GM18870 (cell line): ENCODE data around the gene ROBO1.
"Not testable (repeated sequence)": the region's sequence is repeated elsewhere in the genome, so short reads cannot be mapped to it uniquely, and the experiment has no call there.

Experiments used
- ATAC-seq: cut with Tn5 transposase; IDR thresholded peaks from one replicate; pipeline ENCODE4 v1.9.1; 2021; ENCODE audit warnings: moderate library complexity; ENCODE audit not compliant: unreplicated experiment

ROBO1 gene

DNA sequence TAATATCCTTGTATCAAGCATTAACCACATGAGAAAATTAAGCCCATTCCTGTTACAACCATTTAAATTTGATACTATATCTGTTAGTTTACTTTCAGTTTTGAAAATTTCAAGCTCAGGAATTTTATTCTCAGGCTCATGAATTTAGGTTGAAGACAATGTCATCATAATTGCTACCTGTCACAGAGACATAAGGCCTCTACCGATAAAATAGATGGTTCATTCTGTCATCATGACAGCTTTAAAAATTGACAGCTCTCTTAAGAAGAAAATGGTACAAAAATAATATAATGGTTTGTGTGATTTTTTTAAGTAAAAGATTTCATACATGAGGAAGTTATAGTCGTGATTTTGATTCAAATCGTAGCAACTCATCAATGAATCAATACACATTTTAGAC lies 1003.2 kb downstream of the ROBO1 start:
- no peak for ATAC-seq

DNA sequence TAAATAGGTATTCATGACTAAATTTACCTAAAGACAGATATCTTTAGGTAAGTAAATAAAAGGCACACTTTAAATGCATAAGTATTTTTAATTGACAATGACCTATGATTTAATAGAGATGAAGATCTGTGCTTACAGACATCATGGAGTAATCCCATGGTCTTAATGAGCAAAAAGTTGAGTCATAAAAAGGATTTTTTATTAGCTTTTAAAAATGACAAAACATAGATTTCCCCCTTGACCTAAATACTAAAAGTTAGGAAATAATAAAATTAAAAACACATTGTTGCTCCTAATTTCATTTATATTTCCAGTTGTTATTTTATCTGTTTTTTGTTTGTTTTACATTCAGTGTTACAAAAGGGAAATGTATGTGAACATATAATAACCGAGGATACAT lies 1005.7 kb downstream of the ROBO1 start:
- ATAC-seq = no peak

DNA sequence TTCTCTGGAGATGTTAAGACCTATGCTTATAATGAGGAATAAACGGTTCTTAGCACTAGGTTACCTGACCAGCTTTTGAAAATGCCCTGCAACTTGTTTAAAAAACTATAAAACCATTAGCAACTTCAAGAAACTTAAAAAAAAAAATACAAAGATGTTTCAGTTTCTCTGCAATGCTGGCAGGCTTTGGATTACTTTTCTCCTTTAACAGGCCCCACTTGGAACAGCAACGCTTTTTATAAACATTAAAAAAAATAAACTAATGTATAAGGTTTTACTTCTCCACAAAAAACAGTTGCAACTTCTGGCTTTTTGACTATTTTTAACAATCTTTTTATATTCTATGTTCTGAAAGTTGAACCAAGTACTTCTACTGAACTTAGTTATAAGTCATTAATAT lies 1006.7 kb downstream of the ROBO1 start:
- ATAC-seq = no peak

DNA sequence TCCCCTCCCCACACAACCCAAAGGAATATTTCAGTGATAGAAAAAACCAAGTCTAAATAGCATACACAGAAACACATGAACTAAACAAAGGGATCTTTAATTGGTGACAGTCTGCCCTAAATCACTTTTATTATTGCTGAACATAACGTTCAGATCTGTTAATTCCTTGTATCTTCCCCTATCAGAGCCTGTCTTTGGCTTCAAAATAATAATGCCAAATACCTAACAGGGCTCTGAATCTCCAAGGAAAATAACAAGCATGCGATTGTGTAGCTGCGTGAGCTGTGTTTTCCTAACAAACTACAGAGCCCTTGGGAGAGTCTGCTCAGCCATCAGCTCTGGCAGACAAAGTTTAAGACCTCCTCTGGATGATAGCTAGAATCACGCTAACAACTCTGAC lies 1010.1 kb downstream of the ROBO1 start:
- ATAC-seq = no peak

DNA sequence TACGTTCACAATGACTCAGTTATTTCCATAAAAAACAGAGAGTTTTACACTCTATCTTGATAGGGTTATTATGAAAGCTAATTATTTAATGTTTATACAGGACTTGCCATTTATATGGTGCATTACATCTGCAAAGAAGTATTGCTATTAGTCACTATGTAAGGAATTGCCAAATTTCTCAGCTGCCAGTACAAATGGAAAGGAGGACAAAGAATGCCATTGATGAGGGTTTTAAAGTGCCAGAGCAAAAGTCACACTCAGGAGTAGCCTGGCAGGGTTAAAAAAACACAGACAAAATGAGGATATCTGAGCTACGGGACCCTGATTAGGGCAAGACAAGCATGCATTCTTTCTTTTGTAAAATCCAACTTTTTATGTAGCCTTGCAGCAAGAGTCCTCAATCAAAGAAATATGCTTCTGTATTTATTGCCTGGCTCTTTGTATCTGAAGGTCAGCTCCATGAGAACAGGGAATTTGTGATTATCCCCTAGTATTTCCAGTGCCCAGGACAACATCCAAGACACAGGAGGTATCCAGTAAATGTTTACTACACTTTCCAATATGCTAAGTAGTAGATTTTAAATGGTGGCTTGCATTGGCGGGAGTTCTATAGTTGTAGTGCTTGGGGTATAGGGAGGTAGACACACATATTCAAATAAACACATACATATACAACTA lies 1013.6 kb downstream of the ROBO1 start:
- ATAC-seq = no peak

DNA sequence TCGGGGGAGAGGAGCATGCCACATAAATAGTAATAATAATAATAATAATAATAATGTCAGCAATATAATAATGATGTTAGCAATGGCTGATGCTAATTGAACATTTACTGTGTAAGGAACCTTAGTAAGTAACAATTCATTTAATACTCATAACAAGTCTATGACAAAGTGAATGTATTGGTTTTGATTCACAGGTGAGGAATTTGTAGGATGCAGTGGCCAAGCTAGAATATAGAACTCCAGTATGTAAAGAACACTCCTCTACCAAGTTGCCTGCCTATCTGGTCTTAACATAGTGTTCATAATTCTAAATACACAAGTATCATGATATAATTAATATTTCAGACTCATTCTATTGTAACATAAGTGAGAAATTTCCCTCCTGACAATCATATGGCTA lies 1016.5 kb downstream of the ROBO1 start:
- no peak for ATAC-seq

DNA sequence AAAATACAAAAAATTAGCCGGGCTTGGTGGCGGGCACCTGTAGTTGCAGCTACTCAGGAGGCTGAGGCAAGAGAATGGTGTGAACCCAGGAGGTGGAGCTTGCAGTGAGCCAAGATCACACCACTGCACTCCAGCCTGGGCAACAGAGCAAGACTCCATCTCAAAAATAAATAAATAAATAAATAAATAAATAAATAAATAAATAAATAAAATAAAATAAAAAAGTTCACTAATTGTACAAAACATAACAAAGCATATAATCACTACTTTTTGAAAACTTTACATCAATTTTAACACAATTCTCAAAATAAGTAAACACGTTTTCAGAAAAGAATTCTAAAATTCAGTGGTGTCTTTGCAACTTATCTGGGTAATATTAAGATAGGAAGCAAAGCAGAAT lies 1017.5 kb downstream of the ROBO1 start:
- not testable (repeated sequence) for ATAC-seq

DNA sequence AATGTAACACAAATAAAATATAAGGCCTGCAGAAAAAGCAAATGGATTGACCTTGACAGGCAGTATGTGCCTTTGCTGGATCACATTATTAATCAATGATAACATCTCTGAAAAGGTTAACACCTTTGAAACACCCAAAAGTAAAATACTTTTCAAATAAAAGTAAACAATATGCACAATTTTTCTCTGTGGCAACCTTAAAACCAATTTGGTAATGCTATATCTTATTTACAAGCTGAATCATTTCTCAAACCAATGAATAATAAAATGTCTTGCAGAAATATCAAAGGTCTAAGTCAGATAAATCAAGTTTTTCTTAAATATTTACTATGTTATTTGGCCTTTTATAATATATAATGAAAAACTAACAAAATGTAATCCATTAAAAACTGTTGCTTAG lies 1018.7 kb downstream of the ROBO1 start:
- ATAC-seq = no peak

DNA sequence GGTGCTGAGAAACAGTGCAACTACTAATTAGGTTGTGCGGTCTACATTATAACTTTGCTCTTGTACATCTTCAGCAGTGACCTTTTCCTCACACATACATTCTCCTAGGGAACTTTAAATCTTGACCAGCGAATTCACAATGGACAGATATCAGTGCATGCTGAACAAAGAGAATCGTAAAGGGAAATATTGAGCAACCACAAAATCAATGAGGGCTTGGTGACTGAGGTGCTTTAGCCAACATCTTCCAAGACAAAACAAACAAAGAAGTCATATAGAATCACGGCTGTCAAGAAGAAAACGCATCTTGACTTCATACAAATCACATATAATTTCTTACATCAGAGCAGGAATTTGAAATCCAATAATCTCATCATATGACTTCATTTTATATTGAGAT lies 1022.0 kb downstream of the ROBO1 start:
- ATAC-seq = no peak

DNA sequence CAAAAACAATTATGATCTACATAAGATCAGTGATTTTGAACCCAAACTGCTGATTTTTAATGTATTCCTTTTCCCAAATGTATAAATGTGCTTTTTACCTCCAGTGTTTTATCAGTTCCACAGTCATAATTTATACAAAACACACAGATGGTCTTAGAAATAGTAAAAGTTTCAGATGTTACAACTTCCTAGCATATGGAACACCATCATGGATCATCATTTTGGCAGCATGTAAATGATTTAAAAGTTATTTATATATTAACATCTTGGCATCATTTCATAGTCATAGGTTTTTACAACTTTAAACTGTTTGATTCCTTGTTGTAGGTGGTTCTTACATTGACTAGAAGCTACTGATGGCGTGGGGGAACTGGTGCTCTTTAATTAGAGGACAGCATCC lies 1025.3 kb downstream of the ROBO1 start:
- ATAC-seq = no peak

DNA sequence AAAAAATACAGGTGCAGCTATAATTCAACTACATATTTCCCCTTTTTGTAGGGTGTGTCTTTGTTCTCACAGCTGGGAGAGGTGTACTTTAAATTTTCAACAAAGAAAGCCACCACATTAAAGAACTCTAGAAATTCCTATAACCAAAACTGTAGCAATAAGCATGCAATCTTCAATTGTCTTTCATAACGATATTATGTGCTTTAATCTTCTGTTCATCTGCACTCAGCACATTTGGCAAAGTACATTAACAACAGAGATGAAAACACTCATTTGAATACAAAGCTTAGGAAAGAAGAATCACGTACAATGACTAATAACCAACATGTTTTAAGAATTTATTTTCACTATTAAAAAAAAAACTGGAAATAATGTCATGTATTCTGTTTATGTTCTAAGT lies 1025.8 kb downstream of the ROBO1 start:
- ATAC-seq = no peak

DNA sequence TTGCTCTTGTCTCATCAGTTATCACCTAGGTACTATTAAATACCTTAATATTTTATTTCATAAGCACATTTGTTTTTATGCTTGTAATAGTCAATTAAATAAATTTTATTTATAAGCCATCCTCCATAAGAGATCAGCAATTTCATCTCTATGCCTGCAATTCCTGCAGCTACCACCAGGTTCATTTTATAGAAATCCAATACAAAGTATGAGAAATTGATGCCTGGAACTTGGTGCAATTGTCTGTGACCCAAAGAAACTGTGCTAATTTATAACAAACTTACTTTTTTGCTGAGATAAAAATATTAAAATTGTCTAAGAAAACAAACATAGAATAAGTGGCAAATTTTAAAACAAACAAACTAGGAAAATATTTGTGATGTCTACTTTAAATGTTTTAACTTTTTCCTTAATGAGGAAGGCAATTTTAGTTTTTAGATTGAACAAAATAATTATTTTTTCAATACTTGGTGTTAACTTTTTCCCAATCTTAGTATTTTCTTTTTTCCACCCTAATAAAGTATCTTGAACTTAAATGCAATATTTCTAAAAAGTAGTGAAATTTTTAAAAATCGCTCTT lies 1026.6 kb downstream of the ROBO1 start:
- ATAC-seq = no peak

DNA sequence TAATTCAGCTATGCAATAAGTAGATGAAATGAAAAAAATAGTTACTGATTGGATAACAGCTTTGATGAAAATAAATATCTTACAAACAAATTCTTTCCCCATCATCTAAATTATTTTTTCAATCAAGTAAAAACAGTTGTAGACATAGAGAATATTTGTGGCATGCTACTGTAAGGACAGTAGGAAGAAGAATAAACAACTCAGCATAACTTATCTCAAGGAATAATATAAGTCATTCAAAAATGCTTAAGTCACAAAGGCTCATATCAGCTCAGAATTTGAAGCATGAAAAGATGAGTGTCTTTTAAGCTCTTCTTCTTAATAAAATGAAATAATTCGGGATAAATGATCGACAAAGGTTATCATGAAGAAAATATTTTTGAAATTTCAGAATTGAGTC lies 1029.0 kb downstream of the ROBO1 start:
- no peak for ATAC-seq

DNA sequence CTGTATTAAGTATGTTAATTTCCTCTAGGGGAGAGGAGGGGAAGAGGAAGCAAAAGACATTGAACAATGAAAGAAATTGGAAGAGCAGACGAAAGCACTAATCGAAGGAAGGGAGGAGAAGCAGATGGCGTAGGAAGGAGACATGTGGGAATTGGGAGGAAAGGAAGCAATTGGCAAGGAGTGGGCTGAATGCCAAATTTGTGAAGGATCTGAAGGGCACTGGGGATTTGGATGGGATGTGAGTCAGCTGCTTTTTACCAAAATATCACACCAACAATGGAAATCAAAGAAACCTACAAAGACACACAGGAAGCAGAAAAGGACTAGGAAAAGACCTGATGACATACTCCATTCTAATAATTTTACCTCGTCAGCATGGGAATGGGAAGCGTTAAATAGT lies 1029.8 kb downstream of the ROBO1 start:
- no peak for ATAC-seq

DNA sequence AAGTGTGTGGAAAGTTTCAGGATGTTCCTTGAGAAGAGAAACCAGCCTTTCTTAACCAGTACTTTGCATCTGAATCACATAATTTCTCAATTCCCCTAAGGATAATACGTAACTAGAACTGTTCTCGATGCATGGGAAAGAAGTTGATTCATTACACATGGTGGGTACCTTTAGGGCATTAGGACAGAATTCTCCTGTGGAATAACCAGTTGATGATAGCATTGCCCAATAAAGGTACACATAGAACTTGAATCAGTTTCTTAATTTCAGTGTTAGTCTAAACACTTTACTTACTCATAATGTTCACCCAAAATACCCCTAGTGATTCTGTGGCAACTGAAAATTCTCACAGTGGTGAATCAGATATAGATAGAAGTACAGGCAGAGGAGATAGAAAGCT lies 1030.9 kb downstream of the ROBO1 start:
- ATAC-seq = peak; percentile 86

DNA sequence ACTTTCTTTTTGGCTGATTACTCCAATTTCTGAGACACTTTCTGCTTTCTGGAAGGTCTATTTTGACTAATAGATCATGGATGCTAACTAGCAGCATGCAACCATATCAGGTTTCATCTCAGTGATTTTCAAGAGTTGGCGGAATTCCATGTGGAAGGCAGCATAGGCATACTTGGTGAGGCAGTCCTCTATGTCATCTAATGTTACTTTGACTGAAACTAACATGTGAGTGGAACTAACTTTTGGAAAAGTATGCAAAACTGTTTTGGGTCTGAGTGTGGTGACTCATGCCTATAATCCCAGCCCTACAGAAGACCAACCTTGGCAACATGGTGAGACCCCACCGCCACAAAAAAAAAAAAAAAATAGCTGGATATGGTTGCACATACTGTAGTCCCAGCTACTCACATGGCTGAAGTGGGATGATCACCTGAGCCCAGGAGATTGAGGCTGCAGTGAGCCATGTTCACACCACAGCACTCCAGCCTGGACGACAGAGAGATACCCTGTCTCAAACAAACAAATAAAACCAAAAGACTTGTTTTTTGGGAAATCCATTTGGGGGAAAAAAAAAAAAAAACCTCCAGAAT lies 1033.7 kb downstream of the ROBO1 start:
- no peak for ATAC-seq

DNA sequence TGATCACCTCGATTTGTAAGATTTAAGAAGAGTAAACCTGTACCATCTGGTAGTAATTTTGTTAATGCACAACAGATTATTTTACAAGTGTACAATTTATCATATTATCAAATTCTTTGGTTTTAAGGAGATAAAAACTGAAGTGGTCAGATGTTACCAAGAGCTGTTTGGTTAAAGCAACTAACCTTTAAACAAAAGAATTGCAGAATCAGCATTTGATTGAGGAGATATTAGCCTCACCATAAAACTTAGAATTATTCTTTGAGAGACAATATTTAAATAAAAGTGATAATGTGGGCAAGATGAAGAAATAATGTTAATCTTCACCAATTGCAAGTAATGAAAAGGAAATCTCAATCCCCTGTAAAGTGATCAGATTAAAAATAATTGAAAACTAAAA lies 1034.9 kb downstream of the ROBO1 start:
- ATAC-seq = no peak

DNA sequence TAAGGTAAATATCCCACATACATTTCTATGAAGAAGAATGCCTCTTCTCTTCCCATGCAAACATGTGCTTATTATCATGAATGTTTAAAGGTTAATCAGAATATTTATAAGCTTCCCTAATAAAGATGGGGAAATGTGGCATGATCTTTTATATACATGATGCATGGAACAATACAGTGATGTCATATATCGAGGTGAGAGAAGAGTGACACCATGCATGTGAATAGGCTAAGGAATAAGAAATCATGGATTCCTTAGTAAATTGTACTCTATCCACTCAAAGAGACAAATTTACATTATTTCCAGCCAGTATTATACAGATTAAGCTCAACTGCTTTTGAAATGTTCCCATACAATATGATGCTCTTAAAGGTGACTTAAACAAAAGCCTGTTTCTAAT lies 1035.3 kb downstream of the ROBO1 start:
- ATAC-seq = no peak

DNA sequence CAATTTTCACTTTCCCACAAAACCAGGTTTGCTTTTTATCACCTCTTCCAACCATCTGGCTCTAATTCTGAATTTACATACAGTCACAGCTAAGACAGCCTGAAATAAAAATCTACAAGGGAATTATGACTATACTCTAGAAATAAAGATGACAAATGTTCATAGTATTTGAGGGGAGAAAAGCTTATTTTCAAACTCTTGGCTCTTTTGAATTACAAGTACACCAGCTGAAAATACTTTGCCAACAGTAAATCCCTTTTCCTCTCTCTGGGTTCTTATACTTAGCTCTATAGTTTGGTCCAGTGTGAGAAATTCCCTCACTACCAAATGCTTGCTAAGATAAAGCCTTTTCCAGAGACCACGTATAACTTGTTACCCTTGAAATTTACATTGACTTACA lies 1037.9 kb downstream of the ROBO1 start:
- ATAC-seq = no peak

DNA sequence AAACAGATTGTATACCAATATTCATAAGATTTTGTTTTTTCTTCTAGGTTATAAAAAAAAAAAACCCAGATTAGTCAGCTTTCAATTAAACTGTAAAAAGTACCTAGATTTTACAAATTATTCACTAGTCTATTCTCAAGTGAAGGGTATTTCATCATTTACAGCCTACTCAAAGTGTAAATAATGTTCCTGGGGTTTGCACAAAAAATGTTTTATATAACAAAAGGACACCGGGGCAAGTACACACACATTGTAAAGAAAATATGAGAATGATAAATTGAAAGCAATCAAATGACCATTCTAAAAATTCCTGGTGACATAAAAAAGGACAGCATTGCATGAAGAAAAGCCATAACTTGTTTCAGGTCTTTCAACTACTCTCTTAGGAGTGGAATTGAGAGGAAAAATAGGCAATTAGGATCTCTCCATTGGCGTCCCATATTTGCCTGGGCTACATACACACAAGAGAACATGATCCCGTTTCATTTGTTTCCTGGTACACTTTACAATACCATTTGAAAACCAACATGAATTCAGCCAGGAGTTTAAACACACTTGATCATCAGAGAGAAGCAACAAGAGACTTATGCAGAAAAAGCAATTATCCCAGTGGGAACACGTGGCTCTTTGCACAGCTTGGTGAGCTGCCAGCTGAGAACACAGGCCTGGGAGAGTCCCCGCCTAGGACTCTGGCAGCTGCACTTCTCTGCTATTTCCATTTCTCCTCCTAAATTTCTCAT lies 1039.2 kb downstream of the ROBO1 start:
- no peak for ATAC-seq

DNA sequence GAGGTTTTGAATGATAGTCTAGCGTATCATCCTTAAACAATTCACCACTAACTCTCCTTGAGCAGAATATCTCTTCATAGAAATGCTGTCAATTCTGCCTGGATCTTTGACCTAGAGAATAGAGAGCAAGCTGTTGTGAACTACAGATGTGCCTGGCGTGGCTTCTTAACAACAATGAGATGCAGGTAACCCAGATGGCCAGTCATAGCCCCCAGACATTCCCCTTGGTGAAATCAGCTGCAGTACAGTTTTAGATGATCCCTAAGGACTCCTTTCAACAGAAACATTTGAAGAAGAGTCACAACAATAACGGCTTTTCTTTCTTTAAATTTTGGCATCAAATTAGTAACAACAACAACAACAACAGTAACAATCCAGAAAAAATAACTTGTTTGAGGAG lies 1041.3 kb downstream of the ROBO1 start:
- no peak for ATAC-seq

DNA sequence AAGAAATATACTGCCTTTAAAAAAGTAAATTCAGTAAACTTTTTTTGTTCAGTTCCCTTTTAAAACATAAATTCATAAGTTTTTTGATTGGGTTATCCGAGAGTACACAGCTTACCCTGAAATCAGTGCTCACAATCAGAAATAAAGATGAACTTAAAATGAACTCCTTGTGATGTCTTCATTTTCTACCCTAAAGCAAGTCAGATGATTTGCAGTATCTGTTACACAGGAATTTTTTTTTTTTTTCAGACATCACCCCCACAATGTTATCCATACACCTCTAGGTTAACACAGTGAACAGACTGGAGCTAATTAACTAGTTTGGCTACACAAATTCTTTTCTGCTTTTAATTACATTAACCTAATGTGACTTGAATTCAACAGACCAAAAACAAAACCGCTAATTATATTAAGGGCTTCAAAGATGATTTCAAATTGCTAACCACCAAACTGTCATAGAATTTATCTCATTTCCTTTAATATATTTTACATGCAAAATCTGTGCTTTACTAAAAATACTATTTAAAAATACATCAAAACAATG lies 1042.0 kb downstream of the ROBO1 start:
- no peak for ATAC-seq
